Urinary bladder (tissue), 4 donors: Measurements from ENCODE around the gene GMPPA. TPM values are rescaled to one million over a fixed set of nuclear protein-coding genes. Genes with fewer than 3 reads are reported as not detected.

Experiments
- DNase-seq: peaks from one replicate; pipeline ENCODE4 v3.0.0-alpha.2; 2015; ENCODE audit errors: extremely low spot score
- H3K27ac ChIP-seq: one replicate; pipeline ENCODE4 v1.5.1; 2013; ENCODE audit warnings: low read depth, mild to moderate bottlenecking, moderate library complexity
- H3K36me3 ChIP-seq: one replicate; pipeline ENCODE4 v1.6.1; 2013; ENCODE audit warnings: mild to moderate bottlenecking, moderate library complexity; ENCODE audit not compliant: insufficient read depth
- H3K4me1 ChIP-seq: one replicate; pipeline ENCODE4 v1.6.1; 2013; ENCODE audit warnings: mild to moderate bottlenecking, moderate library complexity; ENCODE audit not compliant: insufficient read depth
- H3K4me3 ChIP-seq: one replicate; pipeline ENCODE4 v1.5.1; 2013; ENCODE audit warnings: low read depth, low read length
- WGBS: extraction: QIAGEN DNeasy Blood & Tissue Kit; methylation state at CpG from one replicate; pipeline ENCODE4 v1.1.7; 2013; 5-methylcytosine and 5-hydroxymethylcytosine counted together
- polyA plus RNA-seq: library from polyadenylated mRNA; stranded (reverse); fragments of 200-250 nt; gene quantifications from one replicate; pipeline ENCODE4 v1.2.3, GENCODE V29; 2013
- total RNA-seq: library from RNA; depleted of rRNA; stranded (reverse); fragments of >200 nt; gene quantifications from one replicate; pipeline ENCODE4 v1.2.3, GENCODE V29; 2014
- donor health status: healthy with polysubstance abuse.
- donor health status: healthy.

The GMPPA gene
- total and polyA plus RNA-seq, 2 donors: 32.1 to 34.3 TPM

DNA sequence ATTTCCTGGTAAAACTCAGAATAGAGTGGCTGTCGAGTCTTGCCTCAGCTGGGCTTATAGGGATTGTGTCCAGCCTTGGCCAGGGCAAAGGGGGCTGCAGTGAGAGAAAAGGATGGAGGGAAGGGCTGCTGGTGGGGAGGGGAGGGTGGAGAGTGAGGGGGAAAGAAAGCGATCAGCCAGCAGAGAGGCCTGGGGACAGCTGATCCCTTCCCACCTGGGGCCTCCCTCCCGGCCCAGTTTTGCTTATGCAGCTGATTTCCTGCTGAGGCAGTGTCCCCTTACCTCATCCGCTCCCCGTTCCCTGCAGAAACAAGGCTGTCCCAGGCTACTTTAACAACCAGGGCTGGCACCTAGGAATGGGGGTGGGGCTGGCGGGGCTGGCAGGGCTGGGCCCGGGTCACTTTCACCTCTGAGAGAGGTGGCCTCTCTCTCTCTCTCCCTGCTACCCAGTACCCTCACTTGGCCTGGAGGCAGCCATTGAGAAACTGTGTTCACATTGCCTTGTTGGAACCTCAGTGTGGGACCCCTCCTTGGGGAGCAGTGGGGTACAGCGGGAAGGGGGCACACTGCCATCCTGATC, 12.2 kb upstream of the GMPPA start:
- no peak for DNase-seq

DNA sequence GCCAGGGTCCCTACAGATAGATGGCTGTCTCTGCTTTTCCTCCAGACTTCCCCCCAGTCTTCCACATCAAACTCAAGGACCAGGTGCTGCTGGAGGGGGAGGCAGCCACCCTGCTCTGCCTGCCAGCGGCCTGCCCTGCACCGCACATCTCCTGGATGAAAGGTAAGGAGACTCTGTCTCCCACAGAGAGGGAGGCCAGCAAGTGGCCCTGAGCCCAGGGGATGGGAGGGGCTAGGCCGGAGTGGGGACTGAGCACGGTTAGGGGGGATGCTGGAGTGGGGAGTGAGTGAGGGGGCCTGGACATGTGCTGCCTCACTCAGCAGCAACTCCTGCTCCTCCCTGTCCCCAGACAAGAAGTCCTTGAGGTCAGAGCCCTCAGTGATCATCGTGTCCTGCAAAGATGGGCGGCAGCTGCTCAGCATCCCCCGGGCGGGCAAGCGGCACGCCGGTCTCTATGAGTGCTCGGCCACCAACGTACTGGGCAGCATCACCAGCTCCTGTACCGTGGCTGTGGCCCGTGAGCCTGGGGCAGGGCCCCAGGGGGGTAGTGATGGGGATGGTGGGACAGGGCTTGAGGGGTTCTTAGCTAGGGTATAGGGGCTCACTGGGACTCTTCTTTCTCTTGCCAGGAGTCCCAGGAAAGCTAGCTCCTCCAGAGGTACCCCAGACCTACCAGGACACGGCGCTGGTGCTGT, 10.4 kb upstream of the GMPPA start:
- H3K4me1 ChIP-seq: no peaks in the 10 kb centered on the region
- no peak overlapping the region for H3K4me3 ChIP-seq
- 88% methylated on average over 17 of the region's 17 CpGs for WGBS
- no peak for DNase-seq
- H3K27ac ChIP-seq: no peak overlapping the region
- no peaks in the 10 kb centered on the region for H3K36me3 ChIP-seq

More for the DNA sequence above, 12.2 kb upstream of the GMPPA start:
- Histone ChIP-seq H3K4me3 (no peak overlapping the region), H3K27ac (no peak overlapping the region), H3K4me1 (no peaks in the 10 kb centered on the region), H3K36me3 (no peaks in the 10 kb centered on the region)
- 61% methylated on average over 8 of the region's 8 CpGs for WGBS

DNA sequence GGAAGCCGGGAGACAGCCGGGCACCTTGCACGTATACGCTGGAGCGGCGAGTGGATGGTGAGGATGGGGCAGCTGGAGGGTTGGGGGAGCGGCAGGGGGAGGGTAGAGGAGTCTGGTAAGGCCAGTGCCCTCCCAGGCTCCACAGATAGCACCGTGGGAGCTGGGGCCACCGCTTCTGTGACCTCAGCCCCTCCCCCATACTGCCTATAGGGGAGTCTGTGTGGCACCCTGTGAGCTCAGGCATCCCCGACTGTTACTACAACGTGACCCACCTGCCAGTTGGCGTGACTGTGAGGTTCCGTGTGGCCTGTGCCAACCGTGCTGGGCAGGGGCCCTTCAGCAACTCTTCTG, 9.9 kb upstream of the GMPPA start:
- DNase-seq: no peak
- H3K27ac ChIP-seq: no peak overlapping the region
- no peak overlapping the region for H3K4me3 ChIP-seq

DNA sequence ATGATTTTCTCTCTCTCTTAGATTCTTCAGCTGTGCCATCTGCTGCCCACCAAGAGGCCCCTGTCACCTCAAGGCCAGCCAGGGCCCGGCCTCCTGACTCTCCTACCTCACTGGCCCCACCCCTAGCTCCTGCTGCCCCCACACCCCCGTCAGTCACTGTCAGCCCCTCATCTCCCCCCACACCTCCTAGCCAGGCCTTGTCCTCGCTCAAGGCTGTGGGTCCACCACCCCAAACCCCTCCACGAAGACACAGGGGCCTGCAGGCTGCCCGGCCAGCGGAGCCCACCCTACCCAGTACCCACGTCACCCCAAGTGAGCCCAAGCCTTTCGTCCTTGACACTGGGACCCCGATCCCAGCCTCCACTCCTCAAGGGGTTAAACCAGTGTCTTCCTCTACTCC, 9.4 kb upstream of the GMPPA start:
- 86% methylated on average over 9 of the region's 9 CpGs for WGBS
- no peak for DNase-seq
- Histone ChIP-seq H3K36me3 (no peaks in the 10 kb centered on the region), H3K27ac (no peak overlapping the region), H3K4me1 (no peaks in the 10 kb centered on the region), H3K4me3 (no peak overlapping the region)

More for the DNA sequence above, 9.9 kb upstream of the GMPPA start:
- no peaks in the 10 kb centered on the region for H3K36me3 ChIP-seq
- WGBS: 86% methylated on average over 14 of the region's 14 CpGs
- no peaks in the 10 kb centered on the region for H3K4me1 ChIP-seq

DNA sequence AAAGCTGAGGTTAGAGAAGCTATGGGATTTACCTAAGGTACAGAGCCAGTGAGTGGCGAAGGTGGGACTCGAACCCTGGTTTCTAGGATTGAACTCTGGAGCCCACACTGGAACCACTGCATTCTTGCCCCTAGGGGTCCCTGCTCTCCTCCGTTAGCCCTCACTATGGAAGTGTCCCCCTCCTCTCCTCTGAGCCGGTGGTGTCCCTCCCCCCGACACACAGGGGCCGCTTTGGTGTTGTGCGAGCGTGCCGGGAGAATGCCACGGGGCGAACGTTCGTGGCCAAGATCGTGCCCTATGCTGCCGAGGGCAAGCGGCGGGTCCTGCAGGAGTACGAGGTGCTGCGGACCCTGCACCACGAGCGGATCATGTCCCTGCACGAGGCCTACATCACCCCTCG, 8.5 kb upstream of the GMPPA start:
- 85% methylated on average over 23 of the region's 23 CpGs for WGBS
- no peak overlapping the region for H3K27ac ChIP-seq
- no peak for DNase-seq
- no peaks in the 10 kb centered on the region for H3K4me1 ChIP-seq
- H3K36me3 ChIP-seq: no peaks in the 10 kb centered on the region
- H3K4me3 ChIP-seq: no peak overlapping the region

DNA sequence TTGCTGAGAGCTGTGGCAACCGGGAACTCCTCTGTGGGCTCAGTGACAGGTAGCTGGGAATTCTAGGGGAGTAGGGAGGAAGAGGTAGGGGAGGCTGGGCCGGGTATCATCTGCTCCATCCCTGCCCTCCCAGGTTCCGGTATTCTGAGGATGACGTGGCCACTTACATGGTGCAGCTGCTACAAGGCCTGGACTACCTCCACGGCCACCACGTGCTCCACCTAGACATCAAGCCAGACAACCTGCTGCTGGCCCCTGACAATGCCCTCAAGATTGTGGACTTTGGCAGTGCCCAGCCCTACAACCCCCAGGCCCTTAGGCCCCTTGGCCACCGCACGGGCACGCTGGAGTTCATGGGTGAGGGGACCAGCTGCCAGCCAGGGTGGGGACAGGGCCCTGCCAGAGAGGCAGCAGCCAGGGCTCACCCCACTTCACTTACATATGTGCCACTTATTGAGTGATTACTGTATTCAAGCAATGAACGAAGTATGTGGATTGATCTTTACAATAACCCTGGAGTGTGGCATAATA, 8.0 kb upstream of the GMPPA start:
- Histone ChIP-seq H3K27ac (no peak overlapping the region), H3K36me3 (no peaks in the 10 kb centered on the region)

DNA sequence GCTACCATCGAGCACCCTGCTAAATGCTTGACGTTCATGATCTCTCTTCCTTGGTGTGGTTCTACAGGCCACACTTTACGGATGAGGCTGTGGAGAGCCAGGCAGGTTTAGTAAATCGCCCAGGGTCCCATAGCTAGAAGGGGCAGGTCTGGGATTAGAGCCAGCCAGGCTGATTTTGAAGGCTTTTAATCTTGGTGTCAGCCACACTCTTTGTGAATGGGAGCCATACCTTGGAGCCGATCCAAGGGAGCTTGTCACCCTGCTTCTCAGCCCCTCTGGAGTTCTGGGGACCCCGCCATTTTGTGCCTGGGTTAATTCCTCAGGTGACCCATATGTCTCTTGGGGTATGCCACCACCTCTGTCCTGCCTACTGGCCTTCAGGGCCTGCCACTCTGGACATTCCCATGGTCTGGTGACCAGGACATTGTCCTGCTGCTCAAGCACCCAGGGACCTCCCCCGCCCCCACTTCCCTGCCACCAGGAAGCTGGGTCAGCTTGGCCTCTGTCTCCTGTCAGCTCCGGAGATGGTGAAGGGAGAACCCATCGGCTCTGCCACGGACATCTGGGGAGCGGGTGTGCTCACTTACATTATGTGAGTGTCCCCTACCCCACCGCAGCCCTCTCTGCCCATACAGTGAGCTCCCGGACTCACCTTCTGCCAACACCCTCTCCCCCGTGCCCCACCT, 7.3 kb upstream of the GMPPA start:
- H3K27ac ChIP-seq: no peak overlapping the region
- WGBS: 74% methylated on average over 14 of the region's 14 CpGs
- DNase-seq: no peak
- no peaks in the 10 kb centered on the region for H3K36me3 ChIP-seq
- no peak overlapping the region for H3K4me3 ChIP-seq
- no peaks in the 10 kb centered on the region for H3K4me1 ChIP-seq

More for the DNA sequence above, 8.0 kb upstream of the GMPPA start:
- 80% methylated on average over 10 of the region's 10 CpGs for WGBS
- Histone ChIP-seq H3K4me3 (no peak overlapping the region), H3K4me1 (no peaks in the 10 kb centered on the region)
- no peak for DNase-seq

DNA sequence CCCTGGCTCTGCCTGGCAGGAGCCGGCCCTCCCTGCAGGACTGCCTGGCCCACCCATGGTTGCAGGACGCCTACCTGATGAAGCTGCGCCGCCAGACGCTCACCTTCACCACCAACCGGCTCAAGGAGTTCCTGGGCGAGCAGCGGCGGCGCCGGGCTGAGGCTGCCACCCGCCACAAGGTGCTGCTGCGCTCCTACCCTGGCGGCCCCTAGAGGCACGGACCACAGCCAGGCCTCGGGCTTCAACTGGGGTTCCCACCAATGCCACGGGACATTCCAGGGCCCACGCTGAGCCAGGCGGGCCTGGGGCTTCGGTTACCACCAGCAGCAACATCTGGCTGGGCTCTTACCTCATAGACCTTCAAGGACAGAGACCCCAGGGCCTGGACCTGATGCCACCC, 6.1 kb upstream of the GMPPA start:
- 66% methylated on average over 20 of the region's 20 CpGs for WGBS
- DNase-seq: no peak
- Histone ChIP-seq H3K4me1 (no peaks in the 10 kb centered on the region), H3K27ac (no peak overlapping the region), H3K4me3 (no peak overlapping the region), H3K36me3 (no peaks in the 10 kb centered on the region)

DNA sequence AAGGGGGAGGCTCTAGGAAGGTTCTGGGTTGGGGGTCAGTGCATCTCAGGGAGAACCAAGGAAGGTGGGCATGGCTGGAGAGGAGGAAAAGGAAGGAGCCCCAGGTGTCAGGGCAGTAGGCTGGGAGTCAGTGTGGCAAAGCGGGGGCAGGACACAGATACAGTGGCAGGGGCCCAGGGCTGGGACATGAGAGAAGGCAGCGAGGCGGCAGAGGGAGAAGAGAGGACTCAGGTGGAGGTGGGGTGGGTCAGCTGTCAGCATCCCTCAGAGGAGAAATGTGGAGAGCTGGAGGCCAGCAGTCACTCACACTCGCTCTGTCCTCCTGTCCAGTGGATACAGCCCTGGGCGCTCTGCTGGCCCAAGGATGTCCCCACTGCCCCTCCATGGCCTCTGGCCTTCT, 5.6 kb upstream of the GMPPA start:
- no peak overlapping the region for H3K4me3 ChIP-seq
- no peak for DNase-seq
- no peaks in the 10 kb centered on the region for H3K4me1 ChIP-seq
- WGBS: 94% methylated on average over 5 of the region's 5 CpGs
- H3K36me3 ChIP-seq: no peaks in the 10 kb centered on the region
- no peak overlapping the region for H3K27ac ChIP-seq

DNA sequence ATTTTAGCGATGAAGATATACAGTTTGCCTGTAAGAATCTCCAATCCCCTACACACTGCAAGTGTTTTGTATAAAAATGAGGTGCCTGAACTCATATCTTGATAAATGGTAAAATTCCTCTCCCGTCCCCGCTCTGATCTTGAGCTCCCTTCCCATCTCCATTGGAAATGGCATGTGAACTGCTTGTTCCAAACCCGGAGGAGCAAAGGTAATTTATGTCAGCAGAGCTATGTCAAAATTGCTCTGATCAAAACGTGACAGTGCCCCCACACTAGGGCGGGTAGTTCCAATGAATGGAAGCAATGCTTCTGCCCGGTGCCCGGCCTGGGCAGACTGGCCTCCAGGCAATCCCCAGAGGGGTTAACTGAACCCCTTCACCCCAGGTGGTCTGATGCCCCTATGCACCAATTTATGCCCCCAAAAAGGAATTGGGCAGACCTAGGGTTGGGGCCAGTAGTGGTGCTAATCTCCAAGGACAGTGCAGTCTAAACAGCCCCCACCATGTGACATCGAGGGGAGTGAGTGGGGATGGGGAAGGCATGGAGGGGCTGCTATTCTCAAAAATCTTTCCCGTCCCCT, 3.6 kb upstream of the GMPPA start:
- H3K4me1 ChIP-seq: no peaks in the 10 kb centered on the region

DNA sequence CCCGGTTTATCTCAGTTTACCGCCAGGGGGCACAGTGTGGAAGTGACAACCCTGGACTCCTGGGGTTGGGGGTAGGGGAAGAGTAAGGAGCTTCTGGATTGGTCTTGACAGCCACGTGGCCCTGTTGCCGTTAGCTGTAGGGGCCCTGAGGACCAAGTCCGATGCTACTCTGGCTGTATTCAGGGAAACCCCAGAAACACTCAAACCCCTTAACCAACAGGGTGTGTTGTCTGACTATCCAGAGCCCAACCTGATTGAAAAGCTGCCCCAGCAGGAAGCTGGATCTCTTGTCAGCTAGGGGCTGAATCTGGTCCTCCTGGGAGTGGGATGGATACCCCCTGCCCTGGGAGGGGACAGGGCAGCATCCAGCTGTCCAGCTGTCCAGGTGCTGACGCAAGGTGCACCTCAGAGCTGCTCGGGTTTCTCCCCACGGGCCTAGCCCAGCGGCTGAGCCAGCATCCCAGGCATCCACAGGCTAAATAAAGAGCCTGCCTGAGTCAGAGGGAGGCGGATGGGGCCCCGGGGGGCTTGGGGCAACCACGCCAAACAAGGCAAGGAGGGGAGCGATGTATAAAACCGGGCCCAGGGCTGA, 3.1 kb upstream of the GMPPA start:
- WGBS: 25% methylated on average over 14 of the region's 14 CpGs
- H3K27ac ChIP-seq: no peak overlapping the region
- H3K36me3 ChIP-seq: no peaks in the 10 kb centered on the region
- no peak overlapping the region for H3K4me3 ChIP-seq
- no peaks in the 10 kb centered on the region for H3K4me1 ChIP-seq
- no peak for DNase-seq

More for the DNA sequence above, 3.6 kb upstream of the GMPPA start:
- no peak overlapping the region for H3K27ac ChIP-seq
- no peaks in the 10 kb centered on the region for H3K36me3 ChIP-seq
- no peak overlapping the region for H3K4me3 ChIP-seq
- 20% methylated on average over 10 of the region's 10 CpGs for WGBS
- no peak for DNase-seq

DNA sequence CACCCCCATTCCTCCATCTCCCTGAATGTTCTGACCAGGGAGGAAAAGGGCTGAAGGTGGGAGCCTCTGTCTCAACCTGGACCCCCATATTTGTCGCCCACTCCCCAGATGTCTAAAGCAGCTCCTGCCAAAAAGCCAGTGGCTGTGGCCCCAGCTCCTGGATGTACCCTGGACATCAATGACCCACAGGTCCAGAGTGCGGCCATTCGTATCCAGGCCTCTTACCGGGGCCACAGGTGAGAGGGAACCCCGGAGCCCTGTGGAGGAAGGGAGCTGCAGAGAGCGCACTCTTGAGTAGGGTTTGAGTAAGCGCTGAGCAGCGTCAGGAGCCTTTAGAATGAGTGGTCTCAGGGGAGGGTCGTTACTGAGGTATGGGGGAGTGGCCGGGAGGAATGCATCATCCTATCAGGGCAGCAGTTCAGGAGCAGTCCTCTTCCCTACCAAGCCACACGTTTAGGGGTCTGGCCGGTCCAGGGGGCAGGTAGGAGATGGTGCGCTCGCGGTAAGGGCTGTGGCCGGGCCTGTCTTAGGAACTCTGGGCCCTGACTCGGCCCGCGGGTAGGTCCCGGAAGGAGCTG, 2.4 kb upstream of the GMPPA start:
- no peaks in the 10 kb centered on the region for H3K4me1 ChIP-seq
- no peak overlapping the region for H3K27ac ChIP-seq
- 46% methylated on average over 20 of the region's 20 CpGs for WGBS

DNA sequence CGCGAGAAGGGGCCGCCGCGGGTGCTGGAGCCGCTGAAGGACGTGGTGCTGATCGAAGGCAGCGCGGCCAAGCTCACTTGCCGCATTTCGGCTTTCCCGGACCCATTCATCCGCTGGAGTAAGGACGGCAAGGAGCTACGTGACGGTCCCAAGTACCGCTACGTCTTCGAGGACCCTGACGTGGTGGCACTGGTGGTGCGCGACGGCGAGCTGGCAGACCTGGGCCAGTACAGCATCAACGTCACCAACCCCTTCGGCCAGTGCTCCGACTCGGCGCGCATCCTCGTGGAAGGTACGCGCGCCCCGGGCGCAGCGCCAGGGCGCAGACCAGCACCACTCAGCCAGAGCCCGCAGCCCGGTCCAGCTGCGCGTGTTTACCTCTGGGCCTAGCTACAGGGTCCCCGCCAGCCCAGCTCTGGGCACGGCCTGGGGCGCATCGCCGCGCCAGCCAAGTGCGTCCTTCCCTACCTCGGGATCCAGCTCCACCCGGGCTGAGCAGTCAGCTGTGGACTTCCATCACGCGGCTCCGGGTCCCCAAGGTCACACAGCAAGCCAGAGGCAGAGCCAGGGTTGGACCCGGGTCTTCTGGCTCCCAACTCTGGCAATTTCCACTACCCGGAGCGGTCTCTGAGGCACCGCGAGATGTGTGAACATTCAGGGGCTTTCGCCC, 1.7 kb upstream of the GMPPA start:
- no peak overlapping the region for H3K27ac ChIP-seq
- H3K4me3 ChIP-seq: peak overlapping the region; percentile 70
- 12% methylated on average over 61 of the region's 61 CpGs for WGBS
- no peaks in the 10 kb centered on the region for H3K4me1 ChIP-seq
- no peaks in the 10 kb centered on the region for H3K36me3 ChIP-seq
- DNase-seq: no peak

More for the DNA sequence above, 2.4 kb upstream of the GMPPA start:
- H3K36me3 ChIP-seq: no peaks in the 10 kb centered on the region
- H3K4me3 ChIP-seq: no peak overlapping the region
- no peak for DNase-seq
